Spleen (tissue), 11 donors: ENCODE data around the gene MOCS1. TPM values are rescaled to one million over a fixed set of nuclear protein-coding genes. Genes with fewer than 3 reads are reported as not detected.

Experiments used
- DNase-seq: peaks from one replicate; pipeline ENCODE4 v3.0.0-alpha.2; 2020
- H3K27ac ChIP-seq, 8 donors: fragments of 200-600 bp; sonication (generic) in 7 of 8; 1 replicate in 4 of 8; 2 replicates in 4 of 8; pipeline versions ENCODE4 v1.5.0 to v1.8.0; 2016 to 2021; ENCODE audit warnings: inconsistent platforms in 4 of 8, mild to moderate bottlenecking in 4 of 8, moderate library complexity in 1 of 8
- H3K27me3 ChIP-seq, 7 donors: fragments of 200-600 bp; sonication (generic) in 6 of 7; replicated peaks in 1 of 7; 1 replicate in 4 of 7; 2 replicates in 3 of 7; pipeline versions ENCODE4 v1.5.0 to v1.8.0; 2016 to 2021; ENCODE audit warnings: inconsistent platforms in 3 of 7, mild to moderate bottlenecking in 1 of 7
- H3K36me3 ChIP-seq, 6 donors: fragments of 200-600 bp; sonication (generic) in 5 of 6; 1 replicate in 4 of 6; 2 replicates in 2 of 6; pipeline versions ENCODE4 v1.5.0 to v1.8.0; 2016 to 2021; ENCODE audit warnings: inconsistent platforms in 2 of 6
- H3K4me1 ChIP-seq, 6 donors: fragments of 200-600 bp; sonication (generic) in 5 of 6; 1 replicate in 3 of 6; 2 replicates in 3 of 6; pipeline versions ENCODE4 v1.5.0 to v1.8.0; 2016 to 2021; ENCODE audit warnings: inconsistent platforms in 3 of 6
- H3K4me3 ChIP-seq, 8 donors: fragments of 200-600 bp; sonication (generic) in 7 of 8; 1 replicate in 4 of 8; 2 replicates in 4 of 8; pipeline versions ENCODE4 v1.5.0 to v1.8.0; 2016 to 2021; ENCODE audit warnings: inconsistent platforms in 4 of 8, mild to moderate bottlenecking in 4 of 8, moderate library complexity in 2 of 8
- H3K9me3 ChIP-seq, 8 donors: fragments of 200-600 bp; sonication (generic) in 7 of 8; 1 replicate in 4 of 8; 2 replicates in 4 of 8; pipeline versions ENCODE4 v1.5.0 to v1.8.0; 2016 to 2021; ENCODE audit warnings: inconsistent platforms in 4 of 8
- POLR2A ChIP-seq, 3 donors: fragments of 450-650 bp; IDR thresholded peaks; one replicate each; pipeline ENCODE4 v1.5.1; 2017; ENCODE audit warnings: antibody characterized with exemption in 3 of 3, mild to moderate bottlenecking in 1 of 3
- POLR2AphosphoS5 ChIP-seq, 3 donors: sonication (generic); formaldehyde crosslinking; IDR thresholded peaks; one replicate each; pipeline ENCODE4 v1.5.1; 2017; ENCODE audit warnings: antibody characterized with exemption in 3 of 3
- WGBS, 5 donors: extraction: QIAGEN DNeasy Blood & Tissue Kit in 3 of 5; methylation state at CpG; one replicate each; pipeline versions ENCODE4 v1.1.5 to v1.1.7; 2013 to 2018; 5-methylcytosine and 5-hydroxymethylcytosine counted together
- intact Hi-C: fragments of 100-400 bp; cut with DNase I; formaldehyde crosslinking; loops from one replicate; pipeline ENCODE4 v1.15.0; 2023; ENCODE audit warnings: low total_unique reads
- polyA plus RNA-seq, 3 donors: library from polyadenylated mRNA; stranded (reverse); fragments of 200-250 nt; gene quantifications; one replicate each; pipeline ENCODE4 v1.2.1, GENCODE V29; 2013
- total RNA-seq, 7 donors: library from RNA; depleted of rRNA in 3 of 7; stranded (reverse); fragments of >200 nt in 3 of 7; fragmentation: NEBNext Ultra II Directional in 4 of 7; extraction: Animal tissue kit (Norgen Biotek cat#: 25700) in 4 of 7; gene quantifications; one replicate each; pipeline versions ENCODE4 v1.1.0 to v1.2.1, GENCODE V29; 2016 to 2021
- TF ChIP-seq, protein P1 (sequence below), 11 experiments: fragments of 200-600 bp in 7 of 11; fragments of 450-650 bp in 4 of 11; sonication (generic) in 4 of 11; IDR thresholded peaks in 8 of 11; conservative IDR thresholded peaks in 3 of 11; 1 replicate in 7 of 11; 2 replicates in 4 of 11; pipeline versions ENCODE4 v1.4.0 to v1.8.0; 2016 to 2021; ENCODE audit warnings: antibody characterized with exemption in 11 of 11, inconsistent platforms in 4 of 11, mild to moderate bottlenecking in 1 of 11
- donor health status: healthy with polysubstance abuse.
- donor health status: DM: no; HTN: no; CAD: no; lungs with moderate emphysema.
- donor health status: DM: no; HTN: no; CAD: no.
- donor health status: Bipolar disorder and iron deficiency.
- donor health status: healthy.
- donor health status: DM: no; HTN: no; CAD: no.
- donor health status: DM: yes; HTN: yes; CAD: no.

The MOCS1 gene
- total and polyA plus RNA-seq, 10 donors = 1.2 to 10.2 (median 5.6) TPM

DNA sequence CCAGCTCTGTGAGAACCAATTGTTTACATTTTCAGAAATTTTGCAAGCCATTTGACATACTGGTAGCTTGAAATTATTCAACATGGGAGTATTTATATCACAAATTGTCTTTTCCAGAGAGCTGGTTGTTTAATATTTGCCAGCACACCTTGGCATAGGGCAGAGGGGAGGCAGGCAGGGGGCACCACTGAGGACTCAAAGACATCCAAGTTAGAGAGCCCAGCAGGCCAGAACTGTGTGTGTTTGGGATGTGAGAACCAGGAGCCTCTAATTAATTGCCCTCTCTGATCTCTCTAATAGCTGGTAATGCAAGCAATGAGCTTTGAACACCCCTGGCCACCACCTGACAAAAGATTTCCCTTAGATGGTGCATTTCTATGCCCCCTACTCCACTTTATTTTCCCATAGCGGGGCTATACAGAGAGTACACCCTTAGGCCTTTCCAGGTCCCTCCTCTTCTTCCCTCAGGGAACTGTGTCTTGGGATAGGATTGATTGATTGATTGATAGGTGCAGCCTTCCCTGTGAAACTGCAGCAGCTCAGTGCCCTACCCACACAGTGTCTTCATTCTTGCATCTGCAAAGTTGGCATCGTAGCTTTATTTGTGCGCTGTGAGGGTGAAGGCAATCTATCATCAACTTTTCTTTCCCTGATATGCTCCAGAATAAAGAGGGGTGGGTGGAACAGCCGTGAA lies 29.2 kb downstream of the MOCS1 start:
- Histone ChIP-seq H3K4me1 (no peaks in the 10 kb centered on the region), H3K27me3 (no peaks in the 10 kb centered on the region), H3K36me3 (peaks cover 0 to 72% (median 4%) of the 10 kb centered on the region in 6 donors), H3K9me3 (no peaks in the 10 kb centered on the region), H3K4me3 (no peak overlapping the region), H3K27ac (no peak overlapping the region)
- TF ChIP-seq POLR2AphosphoS5 (IDR thresholded peaks at IDR 0.05) = no peak
- TF ChIP-seq, protein P1, sequence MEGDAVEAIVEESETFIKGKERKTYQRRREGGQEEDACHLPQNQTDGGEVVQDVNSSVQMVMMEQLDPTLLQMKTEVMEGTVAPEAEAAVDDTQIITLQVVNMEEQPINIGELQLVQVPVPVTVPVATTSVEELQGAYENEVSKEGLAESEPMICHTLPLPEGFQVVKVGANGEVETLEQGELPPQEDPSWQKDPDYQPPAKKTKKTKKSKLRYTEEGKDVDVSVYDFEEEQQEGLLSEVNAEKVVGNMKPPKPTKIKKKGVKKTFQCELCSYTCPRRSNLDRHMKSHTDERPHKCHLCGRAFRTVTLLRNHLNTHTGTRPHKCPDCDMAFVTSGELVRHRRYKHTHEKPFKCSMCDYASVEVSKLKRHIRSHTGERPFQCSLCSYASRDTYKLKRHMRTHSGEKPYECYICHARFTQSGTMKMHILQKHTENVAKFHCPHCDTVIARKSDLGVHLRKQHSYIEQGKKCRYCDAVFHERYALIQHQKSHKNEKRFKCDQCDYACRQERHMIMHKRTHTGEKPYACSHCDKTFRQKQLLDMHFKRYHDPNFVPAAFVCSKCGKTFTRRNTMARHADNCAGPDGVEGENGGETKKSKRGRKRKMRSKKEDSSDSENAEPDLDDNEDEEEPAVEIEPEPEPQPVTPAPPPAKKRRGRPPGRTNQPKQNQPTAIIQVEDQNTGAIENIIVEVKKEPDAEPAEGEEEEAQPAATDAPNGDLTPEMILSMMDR (IDR thresholded peaks at IDR 0.05 in 8 of 11, conservative IDR thresholded peaks at IDR 0.05 in 3 of 11) = no peak
- DNase-seq = no peak
- intact Hi-C loops = no loop called here
- WGBS, 5 donors = 68 to 81% (median 74%) methylated on average over 4 of the region's 4 CpGs

DNA sequence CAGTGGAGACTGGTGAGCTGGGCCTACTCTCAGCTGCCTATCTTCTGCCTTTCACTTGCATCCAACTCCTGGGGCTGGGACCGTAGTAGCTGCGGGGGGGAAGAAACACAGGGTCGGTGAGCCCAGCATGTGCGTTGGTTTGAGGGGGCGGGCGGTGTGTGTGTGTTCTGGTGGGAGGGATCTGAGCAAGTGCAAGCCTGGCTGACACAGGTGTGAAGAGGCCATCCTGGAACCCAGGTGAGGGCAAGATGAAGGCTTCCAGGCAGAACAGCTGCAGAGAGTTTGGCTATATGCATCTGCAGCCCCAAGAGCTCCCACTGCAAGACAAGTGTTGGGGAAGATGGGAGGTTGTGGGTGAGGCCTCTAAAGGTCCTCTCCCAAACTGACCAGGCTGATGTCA lies 30.6 kb downstream of the MOCS1 start:
- WGBS, 5 donors = 88 to 97% (median 93%) methylated on average over 6 of the region's 6 CpGs
- intact Hi-C loops = no loop called here
- peaks cover 0 to 86% (median 4%) of the 10 kb centered on the region in 6 donors for H3K36me3 ChIP-seq
- H3K27me3 ChIP-seq = no peaks in the 10 kb centered on the region
- H3K27ac ChIP-seq = no peak overlapping the region
- no peak overlapping the region for H3K4me3 ChIP-seq
- no peaks in the 10 kb centered on the region for H3K4me1 ChIP-seq
- no peak for TF ChIP-seq POLR2AphosphoS5 (IDR thresholded peaks at IDR 0.05)
- TF ChIP-seq, protein P1 (IDR thresholded peaks at IDR 0.05 in 8 of 11, conservative IDR thresholded peaks at IDR 0.05 in 3 of 11) = no peak
- TF ChIP-seq POLR2A (IDR thresholded peaks at IDR 0.05) = no peak
- H3K9me3 ChIP-seq = no peaks in the 10 kb centered on the region
- DNase-seq = peak; percentile 33

DNA sequence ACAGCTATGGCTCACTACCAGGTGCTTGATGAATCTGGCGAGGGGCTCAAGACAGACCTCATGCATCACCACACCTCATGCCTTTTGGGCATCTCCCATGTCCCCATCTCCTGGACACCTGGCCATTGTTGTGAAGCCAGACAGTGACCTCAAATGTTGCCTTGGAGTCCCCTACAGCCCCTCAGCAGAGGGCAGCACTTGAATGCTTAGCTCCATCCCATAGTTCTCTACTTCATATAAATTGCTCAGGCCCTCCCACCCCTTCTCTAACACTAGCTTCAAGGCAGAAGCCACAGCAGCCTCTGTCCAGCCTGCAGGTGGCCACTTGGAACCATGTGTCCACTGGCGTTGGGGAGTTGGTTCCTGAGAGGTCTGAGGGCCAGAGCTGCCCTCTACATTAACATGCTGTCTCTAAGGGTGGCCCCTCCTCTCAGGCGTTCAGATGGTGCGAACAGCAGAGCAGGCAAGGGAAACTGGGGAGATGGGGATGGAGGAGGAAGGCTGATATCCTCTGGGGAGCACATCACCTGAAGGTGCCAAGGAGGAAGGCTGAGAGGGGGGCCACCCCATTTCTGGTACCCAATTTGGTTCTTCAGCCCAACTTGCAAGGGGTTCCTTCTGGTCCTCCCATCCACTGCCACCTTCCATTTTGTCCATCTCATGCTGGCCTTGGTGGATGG lies 31.3 kb downstream of the MOCS1 start:
- H3K27ac ChIP-seq = no peak overlapping the region
- no peaks in the 10 kb centered on the region for H3K27me3 ChIP-seq
- no peaks in the 10 kb centered on the region for H3K9me3 ChIP-seq
- TF ChIP-seq, protein P1 (IDR thresholded peaks at IDR 0.05 in 8 of 11, conservative IDR thresholded peaks at IDR 0.05 in 3 of 11) = no peak
- no peak for TF ChIP-seq POLR2A (IDR thresholded peaks at IDR 0.05)
- no peak for TF ChIP-seq POLR2AphosphoS5 (IDR thresholded peaks at IDR 0.05)
- no peaks in the 10 kb centered on the region for H3K4me1 ChIP-seq
- H3K36me3 ChIP-seq = peaks cover 0 to 94% (median 4%) of the 10 kb centered on the region in 6 donors
- no peak overlapping the region for H3K4me3 ChIP-seq
- 81 to 91% (median 88%) methylated on average over 3 to 4 of the region's 4 CpGs for WGBS, 5 donors
- intact Hi-C loops = no loop called here
- DNase-seq = peak; percentile 47

DNA sequence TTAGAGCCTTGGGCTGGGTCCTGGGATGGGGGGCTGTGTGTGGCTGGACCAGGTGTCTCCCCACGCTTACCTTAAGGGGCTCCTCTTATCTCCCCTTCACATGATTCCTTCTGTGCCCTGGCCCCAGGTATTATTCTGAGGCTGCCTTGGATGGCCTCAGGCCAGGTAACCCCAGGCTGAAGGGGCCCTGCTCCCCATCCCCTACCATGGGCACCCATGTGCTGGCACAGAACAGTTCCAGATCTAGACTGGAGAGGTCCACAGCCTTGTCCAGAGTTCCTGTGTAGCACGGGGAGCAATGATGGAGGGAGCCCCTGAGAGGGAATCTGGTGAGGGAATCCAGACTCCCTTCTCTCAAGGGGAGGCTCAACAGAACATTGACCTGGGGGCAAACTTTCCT lies 32.1 kb downstream of the MOCS1 start:
- peak; percentile 40 for DNase-seq

More for the DNA sequence above, 32.1 kb downstream of the MOCS1 start:
- no peaks in the 10 kb centered on the region for H3K4me1 ChIP-seq
- intact Hi-C loops = no loop called here
- H3K27ac ChIP-seq = no peak overlapping the region
- H3K27me3 ChIP-seq = no peaks in the 10 kb centered on the region
- H3K4me3 ChIP-seq = no peak overlapping the region
- TF ChIP-seq POLR2A (IDR thresholded peaks at IDR 0.05) (no peak), POLR2AphosphoS5 (IDR thresholded peaks at IDR 0.05) (no peak)
- TF ChIP-seq, protein P1 (IDR thresholded peaks at IDR 0.05 in 8 of 11, conservative IDR thresholded peaks at IDR 0.05 in 3 of 11) = no peak
- no peaks in the 10 kb centered on the region for H3K9me3 ChIP-seq
- H3K36me3 ChIP-seq = peaks cover 0 to 100% (median 4%) of the 10 kb centered on the region in 6 donors
- 70 to 94% (median 87%) methylated on average over 2 of the region's 2 CpGs for WGBS, 5 donors
